ENCODE results near the gene SLC66A2.

DNA sequence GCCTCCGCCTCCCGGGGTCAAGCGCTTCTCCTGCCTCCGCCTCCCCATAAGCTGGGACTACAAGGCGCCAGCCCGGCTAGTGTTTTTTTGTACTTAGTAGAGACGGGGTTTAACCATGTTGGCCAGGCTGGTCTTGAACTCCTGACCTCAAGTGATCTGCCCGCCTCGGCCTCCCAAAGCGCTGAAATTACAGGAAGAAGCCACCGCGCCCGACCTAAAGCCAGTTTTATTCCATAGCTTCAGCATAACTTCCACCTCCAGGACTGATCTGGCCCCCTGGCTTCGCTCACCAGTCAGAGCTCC lies 37.7 kb upstream of the SLC66A2 start:
- TF ChIP-seq, protein P1, sequence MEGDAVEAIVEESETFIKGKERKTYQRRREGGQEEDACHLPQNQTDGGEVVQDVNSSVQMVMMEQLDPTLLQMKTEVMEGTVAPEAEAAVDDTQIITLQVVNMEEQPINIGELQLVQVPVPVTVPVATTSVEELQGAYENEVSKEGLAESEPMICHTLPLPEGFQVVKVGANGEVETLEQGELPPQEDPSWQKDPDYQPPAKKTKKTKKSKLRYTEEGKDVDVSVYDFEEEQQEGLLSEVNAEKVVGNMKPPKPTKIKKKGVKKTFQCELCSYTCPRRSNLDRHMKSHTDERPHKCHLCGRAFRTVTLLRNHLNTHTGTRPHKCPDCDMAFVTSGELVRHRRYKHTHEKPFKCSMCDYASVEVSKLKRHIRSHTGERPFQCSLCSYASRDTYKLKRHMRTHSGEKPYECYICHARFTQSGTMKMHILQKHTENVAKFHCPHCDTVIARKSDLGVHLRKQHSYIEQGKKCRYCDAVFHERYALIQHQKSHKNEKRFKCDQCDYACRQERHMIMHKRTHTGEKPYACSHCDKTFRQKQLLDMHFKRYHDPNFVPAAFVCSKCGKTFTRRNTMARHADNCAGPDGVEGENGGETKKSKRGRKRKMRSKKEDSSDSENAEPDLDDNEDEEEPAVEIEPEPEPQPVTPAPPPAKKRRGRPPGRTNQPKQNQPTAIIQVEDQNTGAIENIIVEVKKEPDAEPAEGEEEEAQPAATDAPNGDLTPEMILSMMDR (conservative IDR thresholded peaks at IDR 0.05 in 1 of 2, IDR thresholded peaks at IDR 0.05 in 1 of 2; ENCODE audit: extremely low read depth in 1 of 2, insufficient read depth in 1 of 2, low read depth in 1 of 2, low read length in 2 of 2), result no peak
- no peak for TF ChIP-seq EZH2 (IDR thresholded peaks at IDR 0.05; ENCODE audit: borderline replicate concordance, low read length)
